HEK293 (cell line): ENCODE data around the gene SPATA16.

Experiments used
- CTCF ChIA-PET: fragments of 350-600 bp; formaldehyde crosslinking; extraction: SDS; loops from one replicate; lab custom pipeline; 2021; ENCODE audit warnings: antibody characterized with exemption; lab: Yijun Ruan, JAX
- POLR2A ChIA-PET: fragments of 300-600 bp; formaldehyde crosslinking; extraction: SDS; loops from one replicate; lab custom pipeline; 2020; ENCODE audit warnings: antibody characterized with exemption, inconsistent platforms; lab: Yijun Ruan, JAX
- H3K27ac ChIP-seq: fragments of 200-500 bp; sonication (Bioruptor generic); 2 replicates; pipeline ENCODE4 v1.5.1; 2014; ENCODE audit warnings: low read depth, low read length, control low read depth, inconsistent platforms; ENCODE audit errors: extremely low read depth
- H3K36me3 ChIP-seq, 2 experiments: fragments of 200-500 bp in 1 of 2; sonication (Bioruptor generic) in 1 of 2; 1 replicate in 1 of 2; 2 replicates in 1 of 2; pipeline ENCODE4 v1.5.1; 2014 to 2017; ENCODE audit warnings: inconsistent platforms in 2 of 2, low read length in 2 of 2; ENCODE audit not compliant: control insufficient read depth in 2 of 2, insufficient read depth in 1 of 2
- H3K4me1 ChIP-seq: fragments of 200-500 bp; sonication (Bioruptor generic); 2 replicates; pipeline ENCODE4 v1.5.1; 2014; ENCODE audit warnings: mild to moderate bottlenecking, low read length, inconsistent platforms; ENCODE audit not compliant: control insufficient read depth, insufficient read depth
- H3K4me3 ChIP-seq: 2 replicates; pipeline ENCODE4 v1.5.1; 2011; ENCODE audit warnings: low read depth, mild to moderate bottlenecking, control low read depth, low read length, moderate library complexity
- H3K9me3 ChIP-seq: fragments of 200-500 bp; sonication (Bioruptor generic); 2 replicates; pipeline ENCODE4 v1.5.1; 2014; ENCODE audit warnings: low read depth, low read length, inconsistent platforms; ENCODE audit not compliant: control insufficient read depth, insufficient read depth
- FEZF1 ChIP-seq: fragments of 450-650 bp; formaldehyde crosslinking; IDR thresholded peaks from 2 replicates; pipeline ENCODE4 v1.5.1; 2016; ENCODE audit warnings: missing biosample characterization, missing genetic modification characterization
- MEIS1 ChIP-seq: sonication (generic); formaldehyde crosslinking; IDR thresholded peaks from 2 replicates; pipeline ENCODE4 v1.8.1; 2022; ENCODE audit warnings: missing genetic modification reagents, mild to moderate bottlenecking, borderline replicate concordance
- MZF1 ChIP-seq: fragments of 450-650 bp; formaldehyde crosslinking; IDR thresholded peaks from 2 replicates; pipeline ENCODE4 v1.5.1; 2017; ENCODE audit warnings: missing biosample characterization, missing genetic modification characterization, borderline replicate concordance
- OSR2 ChIP-seq: fragments of 450-650 bp; formaldehyde crosslinking; IDR thresholded peaks from 2 replicates; pipeline ENCODE4 v1.5.1; 2016; ENCODE audit warnings: missing biosample characterization, missing genetic modification characterization
- TRIM28 ChIP-seq: IDR thresholded peaks from 2 replicates; pipeline ENCODE4 v1.6.1; 2011; ENCODE audit warnings: low read length, control low read depth, borderline replicate concordance
- YY2 ChIP-seq: fragments of 450-650 bp; formaldehyde crosslinking; IDR thresholded peaks from 2 replicates; pipeline ENCODE4 v1.5.1; 2016; ENCODE audit warnings: missing biosample characterization, missing genetic modification characterization
- ZBTB17 ChIP-seq: fragments of 450-650 bp; formaldehyde crosslinking; IDR thresholded peaks from 2 replicates; pipeline ENCODE4 v1.5.1; 2016; ENCODE audit warnings: missing biosample characterization, missing genetic modification characterization
- ZBTB8A ChIP-seq: fragments of 450-650 bp; formaldehyde crosslinking; IDR thresholded peaks from 2 replicates; pipeline ENCODE4 v1.5.1; 2016; ENCODE audit warnings: missing biosample characterization, missing genetic modification characterization
- ZFP3 ChIP-seq: fragments of 450-650 bp; formaldehyde crosslinking; IDR thresholded peaks from 2 replicates; pipeline ENCODE4 v1.5.1; 2016; ENCODE audit warnings: low read depth, missing biosample characterization, missing genetic modification characterization
- ZNF10 ChIP-seq: fragments of 450-650 bp; formaldehyde crosslinking; IDR thresholded peaks from 2 replicates; pipeline ENCODE4 v1.5.1; 2017; ENCODE audit warnings: missing biosample characterization, missing genetic modification characterization
- ZNF112 ChIP-seq: fragments of 450-650 bp; formaldehyde crosslinking; IDR thresholded peaks from 2 replicates; pipeline ENCODE4 v1.5.0; 2017; ENCODE audit warnings: missing biosample characterization, missing genetic modification characterization
- ZNF140 ChIP-seq: fragments of 450-650 bp; formaldehyde crosslinking; IDR thresholded peaks from 2 replicates; pipeline ENCODE4 v1.5.1; 2016; ENCODE audit warnings: missing biosample characterization, missing genetic modification characterization
- ZNF16 ChIP-seq: fragments of 450-650 bp; formaldehyde crosslinking; IDR thresholded peaks from 2 replicates; pipeline ENCODE4 v1.5.1; 2016; ENCODE audit warnings: low read depth, missing biosample characterization, missing genetic modification characterization
- ZNF174 ChIP-seq: fragments of 450-650 bp; formaldehyde crosslinking; IDR thresholded peaks from 2 replicates; pipeline ENCODE4 v1.5.0; 2017; ENCODE audit warnings: missing biosample characterization, mild to moderate bottlenecking, missing genetic modification characterization
- ZNF18 ChIP-seq: fragments of 450-650 bp; formaldehyde crosslinking; IDR thresholded peaks from 2 replicates; pipeline ENCODE4 v1.5.1; 2016; ENCODE audit warnings: missing biosample characterization, missing genetic modification characterization
- ZNF202 ChIP-seq: fragments of 450-650 bp; formaldehyde crosslinking; IDR thresholded peaks from 2 replicates; pipeline ENCODE4 v1.5.1; 2016; ENCODE audit warnings: missing biosample characterization, missing genetic modification characterization, borderline replicate concordance
- ZNF302 ChIP-seq: fragments of 450-650 bp; formaldehyde crosslinking; IDR thresholded peaks from 2 replicates; pipeline ENCODE4 v1.5.1; 2016; ENCODE audit warnings: missing biosample characterization, missing genetic modification characterization, low read depth
- ZNF350 ChIP-seq: fragments of 450-650 bp; formaldehyde crosslinking; IDR thresholded peaks from 2 replicates; pipeline ENCODE4 v1.5.0; 2017; ENCODE audit warnings: missing biosample characterization, mild to moderate bottlenecking, missing genetic modification characterization
- ZNF37A ChIP-seq: fragments of 450-650 bp; IDR thresholded peaks from 2 replicates; pipeline ENCODE4 v1.5.1; 2018; ENCODE audit warnings: missing biosample characterization, missing genetic modification characterization
- ZNF404 ChIP-seq: fragments of 450-650 bp; formaldehyde crosslinking; IDR thresholded peaks from 2 replicates; pipeline ENCODE4 v1.5.1; 2017; ENCODE audit warnings: missing biosample characterization, missing genetic modification characterization
- ZNF530 ChIP-seq: fragments of 450-650 bp; formaldehyde crosslinking; IDR thresholded peaks from 2 replicates; pipeline ENCODE4 v1.5.1; 2016; ENCODE audit warnings: low read depth, missing biosample characterization, missing genetic modification characterization
- ZNF670 ChIP-seq: fragments of 450-650 bp; formaldehyde crosslinking; IDR thresholded peaks from 2 replicates; pipeline ENCODE4 v1.5.1; 2016; ENCODE audit warnings: missing biosample characterization, missing genetic modification characterization, low read depth
- ZNF701 ChIP-seq: fragments of 450-650 bp; formaldehyde crosslinking; IDR thresholded peaks from 2 replicates; pipeline ENCODE4 v1.5.1; 2016; ENCODE audit warnings: missing biosample characterization, missing genetic modification characterization
- ZNF785 ChIP-seq: fragments of 450-650 bp; formaldehyde crosslinking; IDR thresholded peaks from 2 replicates; pipeline ENCODE4 v1.5.1; 2016; ENCODE audit warnings: missing biosample characterization, missing genetic modification characterization
- TF ChIP-seq, protein P1 (sequence below): fragments of 450-650 bp; formaldehyde crosslinking; IDR thresholded peaks from 2 replicates; pipeline ENCODE4 v1.5.1; 2016; ENCODE audit warnings: missing biosample characterization, missing genetic modification characterization, low read depth
- TF ChIP-seq, protein P2 (sequence below): fragments of 450-650 bp; formaldehyde crosslinking; IDR thresholded peaks from 2 replicates; pipeline ENCODE4 v1.5.1; 2016; ENCODE audit warnings: missing biosample characterization, missing genetic modification characterization
- TF ChIP-seq, protein P3 (sequence below): fragments of 450-650 bp; formaldehyde crosslinking; optimal IDR thresholded peaks from 2 replicates; pipeline ENCODE3; 2016; ENCODE audit warnings: missing biosample characterization, mild to moderate bottlenecking, missing genetic modification characterization
- TF ChIP-seq, protein P4 (sequence below): fragments of 450-650 bp; formaldehyde crosslinking; IDR thresholded peaks from 2 replicates; pipeline ENCODE4 v1.5.1; 2017; ENCODE audit warnings: missing biosample characterization, missing genetic modification characterization

Gene SPATA16

GRCh38 chr3:172918568-172919296 lies 222.3 kb downstream of the SPATA16 start:
- H3K27ac ChIP-seq: no peak overlapping the region
- no peaks in the 10 kb centered on the region for H3K9me3 ChIP-seq
- no peak overlapping the region for H3K4me3 ChIP-seq
- H3K4me1 ChIP-seq: peaks cover 18% of the 10 kb centered on the region
- POLR2A ChIA-PET: no interaction called here
- CTCF ChIA-PET: no interaction called here
- TF ChIP-seq ZNF302 (tag by site-specific recombination) (no peak), ZNF701 (tag by site-specific recombination) (no peak), ZNF785 (tag by site-specific recombination) (no peak), ZBTB17 (tag by site-specific recombination) (no peak), ZFP3 (tag by site-specific recombination) (no peak), ZNF202 (no peak), MZF1 (no peak), ZNF350 (no peak), OSR2 (tag by site-specific recombination) (no peak), ZNF174 (tag by site-specific recombination) (no peak), ZNF670 (no peak), ZBTB8A (tag by site-specific recombination) (no peak), YY2 (tag by site-specific recombination) (no peak), ZNF16 (tag by site-specific recombination) (no peak), ZNF140 (tag by site-specific recombination) (no peak), ZNF530 (no peak), MEIS1 (CRISPR knock-in tag) (no peak), ZNF10 (tag by site-specific recombination) (no peak)
- TF ChIP-seq, protein P1, sequence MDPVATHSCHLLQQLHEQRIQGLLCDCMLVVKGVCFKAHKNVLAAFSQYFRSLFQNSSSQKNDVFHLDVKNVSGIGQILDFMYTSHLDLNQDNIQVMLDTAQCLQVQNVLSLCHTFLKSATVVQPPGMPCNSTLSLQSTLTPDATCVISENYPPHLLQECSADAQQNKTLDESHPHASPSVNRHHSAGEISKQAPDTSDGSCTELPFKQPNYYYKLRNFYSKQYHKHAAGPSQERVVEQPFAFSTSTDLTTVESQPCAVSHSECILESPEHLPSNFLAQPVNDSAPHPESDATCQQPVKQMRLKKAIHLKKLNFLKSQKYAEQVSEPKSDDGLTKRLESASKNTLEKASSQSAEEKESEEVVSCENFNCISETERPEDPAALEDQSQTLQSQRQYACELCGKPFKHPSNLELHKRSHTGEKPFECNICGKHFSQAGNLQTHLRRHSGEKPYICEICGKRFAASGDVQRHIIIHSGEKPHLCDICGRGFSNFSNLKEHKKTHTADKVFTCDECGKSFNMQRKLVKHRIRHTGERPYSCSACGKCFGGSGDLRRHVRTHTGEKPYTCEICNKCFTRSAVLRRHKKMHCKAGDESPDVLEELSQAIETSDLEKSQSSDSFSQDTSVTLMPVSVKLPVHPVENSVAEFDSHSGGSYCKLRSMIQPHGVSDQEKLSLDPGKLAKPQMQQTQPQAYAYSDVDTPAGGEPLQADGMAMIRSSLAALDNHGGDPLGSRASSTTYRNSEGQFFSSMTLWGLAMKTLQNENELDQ (tag by site-specific recombination): no peak
- TF ChIP-seq, all 188 proteins: peak for 0
- H3K36me3 ChIP-seq: no peaks in the 10 kb centered on the region

- ChIA-PET CTCF (no interaction called here), POLR2A (no interaction called here)
- H3K4me3 ChIP-seq: no peak overlapping the region
- H3K27ac ChIP-seq: no peak overlapping the region
- no peaks in the 10 kb centered on the region for H3K36me3 ChIP-seq
- peaks cover 18% of the 10 kb centered on the region for H3K4me1 ChIP-seq
- no peaks in the 10 kb centered on the region for H3K9me3 ChIP-seq
- no peak for TF ChIP-seq FEZF1 (tag by site-specific recombination)
- no peak for TF ChIP-seq ZNF18 (tag by site-specific recombination)
- no peak for TF ChIP-seq ZNF112 (tag by site-specific recombination)
- TF ChIP-seq, protein P2, sequence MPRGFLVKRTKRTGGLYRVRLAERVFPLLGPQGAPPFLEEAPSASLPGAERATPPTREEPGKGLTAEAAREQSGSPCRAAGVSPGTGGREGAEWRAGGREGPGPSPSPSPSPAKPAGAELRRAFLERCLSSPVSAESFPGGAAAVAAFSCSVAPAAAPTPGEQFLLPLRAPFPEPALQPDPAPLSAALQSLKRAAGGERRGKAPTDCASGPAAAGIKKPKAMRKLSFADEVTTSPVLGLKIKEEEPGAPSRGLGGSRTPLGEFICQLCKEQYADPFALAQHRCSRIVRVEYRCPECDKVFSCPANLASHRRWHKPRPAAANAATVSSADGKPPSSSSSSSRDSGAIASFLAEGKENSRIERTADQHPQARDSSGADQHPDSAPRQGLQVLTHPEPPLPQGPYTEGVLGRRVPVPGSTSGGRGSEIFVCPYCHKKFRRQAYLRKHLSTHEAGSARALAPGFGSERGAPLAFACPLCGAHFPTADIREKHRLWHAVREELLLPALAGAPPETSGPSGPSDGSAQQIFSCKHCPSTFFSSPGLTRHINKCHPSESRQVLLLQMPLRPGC: no peak
- TF ChIP-seq ZNF404 (tag by site-specific recombination): no peak
- no peak for TF ChIP-seq ZNF37A
- TF ChIP-seq ZNF16 (tag by site-specific recombination): no peak
- no peak for TF ChIP-seq ZNF302 (tag by site-specific recombination)
- TF ChIP-seq, protein P3, sequence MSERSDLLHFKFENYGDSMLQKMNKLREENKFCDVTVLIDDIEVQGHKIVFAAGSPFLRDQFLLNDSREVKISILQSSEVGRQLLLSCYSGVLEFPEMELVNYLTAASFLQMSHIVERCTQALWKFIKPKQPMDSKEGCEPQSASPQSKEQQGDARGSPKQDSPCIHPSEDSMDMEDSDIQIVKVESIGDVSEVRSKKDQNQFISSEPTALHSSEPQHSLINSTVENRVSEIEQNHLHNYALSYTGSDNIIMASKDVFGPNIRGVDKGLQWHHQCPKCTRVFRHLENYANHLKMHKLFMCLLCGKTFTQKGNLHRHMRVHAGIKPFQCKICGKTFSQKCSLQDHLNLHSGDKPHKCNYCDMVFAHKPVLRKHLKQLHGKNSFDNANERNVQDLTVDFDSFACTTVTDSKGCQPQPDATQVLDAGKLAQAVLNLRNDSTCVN (tag by site-specific recombination): no peak
- TF ChIP-seq TRIM28: 0 out of 2 replicates have a peak, but pooled peaks have one; percentile 40
- TF ChIP-seq, protein P4, sequence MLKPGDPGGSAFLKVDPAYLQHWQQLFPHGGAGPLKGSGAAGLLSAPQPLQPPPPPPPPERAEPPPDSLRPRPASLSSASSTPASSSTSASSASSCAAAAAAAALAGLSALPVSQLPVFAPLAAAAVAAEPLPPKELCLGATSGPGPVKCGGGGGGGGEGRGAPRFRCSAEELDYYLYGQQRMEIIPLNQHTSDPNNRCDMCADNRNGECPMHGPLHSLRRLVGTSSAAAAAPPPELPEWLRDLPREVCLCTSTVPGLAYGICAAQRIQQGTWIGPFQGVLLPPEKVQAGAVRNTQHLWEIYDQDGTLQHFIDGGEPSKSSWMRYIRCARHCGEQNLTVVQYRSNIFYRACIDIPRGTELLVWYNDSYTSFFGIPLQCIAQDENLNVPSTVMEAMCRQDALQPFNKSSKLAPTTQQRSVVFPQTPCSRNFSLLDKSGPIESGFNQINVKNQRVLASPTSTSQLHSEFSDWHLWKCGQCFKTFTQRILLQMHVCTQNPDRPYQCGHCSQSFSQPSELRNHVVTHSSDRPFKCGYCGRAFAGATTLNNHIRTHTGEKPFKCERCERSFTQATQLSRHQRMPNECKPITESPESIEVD (tag by site-specific recombination): peak; percentile 49; the same call in 1 of the 2 replicates
Observed at GRCh38 chr3:172918165-172918564, 222.9 kb downstream of the SPATA16 start.
